GM12878 (cell line): ENCODE results near the gene MAML3. TPM values are rescaled to one million over a fixed set of nuclear protein-coding genes. Genes with fewer than 3 reads are reported as not detected.

Experiments used
- ATAC-seq: fragments of 200-7000 bp; cut with Tn5 transposase; 3 replicates; pipeline ENCODE4 v1.9.1; 2020; ENCODE audit warnings: mild to moderate bottlenecking, moderate library complexity
- BruUV-seq: library from RNA; stranded (reverse); fragments of 400-500 nt; replicated peaks from 2 replicates; lab custom pipeline; 2021; lab: Mats Ljungman, UMichigan
- CTCF ChIA-PET: fragments of 300-600 bp; sonication (Branson Sonifier 250); formaldehyde crosslinking; extraction: SDS; loops from one replicate; lab custom pipeline; 2021; ENCODE audit warnings: inconsistent platforms; lab: Yijun Ruan, JAX
- POLR2A ChIA-PET: fragments of 350-600 bp; formaldehyde crosslinking; extraction: SDS; loops from one replicate; lab custom pipeline; 2021; ENCODE audit warnings: inconsistent platforms; lab: Charles Lee
- RAD21 ChIA-PET: fragments of 300-600 bp; sonication (Branson Sonifier 250); formaldehyde crosslinking; loops from one replicate; lab custom pipeline; 2023; ENCODE audit warnings: antibody characterized with exemption; ENCODE audit not compliant: unreplicated experiment; lab: Charles Lee
- SMC1A ChIA-PET: fragments of 300-600 bp; sonication (Branson Sonifier 250); formaldehyde crosslinking; loops from one replicate; lab custom pipeline; 2023; ENCODE audit not compliant: unreplicated experiment, uncharacterized antibody; lab: Charles Lee
- DNase-seq: peaks from one replicate; pipeline ENCODE4 v3.0.0-alpha.2; 2011; ENCODE audit warnings: low read depth, low spot score
- FAIRE-seq: peaks from 3 replicates; lab custom pipeline; 2011; peaks lifted over from hg19 to GRCh38; lab: Jason Lieb, UNC
- H2AFZ ChIP-seq: 2 replicates; pipeline ENCODE4 v1.6.0; 2011; ENCODE audit warnings: low read depth, low read length, control low read depth; ENCODE audit not compliant: control insufficient read depth
- H3K27ac ChIP-seq: 2 replicates; pipeline ENCODE4 v1.5.1; 2011; ENCODE audit warnings: control low read depth; ENCODE audit not compliant: control insufficient read depth, insufficient read depth
- H3K27me3 ChIP-seq, 2 experiments: replicated peaks in 1 of 2; 2 replicates each; pipeline versions ENCODE4 v1.6.0 to v1.6.1; 2011; ENCODE audit warnings: low read length in 1 of 2; ENCODE audit not compliant: control insufficient read depth in 2 of 2, insufficient read depth in 2 of 2
- H3K36me3 ChIP-seq, 2 experiments: 2 replicates each; pipeline ENCODE4 v1.5.1; 2011; ENCODE audit warnings: low read length in 1 of 2; ENCODE audit not compliant: control insufficient read depth in 2 of 2, insufficient read depth in 2 of 2
- H3K4me1 ChIP-seq: 2 replicates; pipeline ENCODE4 v1.6.1; 2011; ENCODE audit warnings: mild to moderate bottlenecking, low read length, moderate library complexity, mixed read lengths; ENCODE audit not compliant: control insufficient read depth, insufficient read depth
- H3K4me2 ChIP-seq: 2 replicates; pipeline ENCODE4 v1.6.0; 2011; ENCODE audit warnings: control low read depth; ENCODE audit not compliant: control insufficient read depth, insufficient read depth
- H3K4me3 ChIP-seq: fragments of 200-600 bp; sonication (generic); 2 replicates; pipeline ENCODE4 v1.5.1; 2016
- H3K79me2 ChIP-seq: 2 replicates; pipeline ENCODE4 v1.6.0; 2011; ENCODE audit warnings: low read length; ENCODE audit not compliant: control insufficient read depth, insufficient read depth
- H3K9ac ChIP-seq: 2 replicates; pipeline ENCODE4 v1.8.0; 2011; ENCODE audit warnings: low read length, control low read depth, mixed read lengths; ENCODE audit not compliant: control insufficient read depth, insufficient read depth
- H3K9me3 ChIP-seq: replicated peaks from 3 replicates; pipeline ENCODE4 v1.5.1; 2011; ENCODE audit warnings: mild to moderate bottlenecking, low read length; ENCODE audit not compliant: control insufficient read depth, insufficient read depth
- H4K20me1 ChIP-seq: 2 replicates; pipeline ENCODE4 v1.6.0; 2011; ENCODE audit not compliant: control insufficient read depth, insufficient read depth
- ASH2L ChIP-seq: fragments of 300-600, 200-600 bp; sonication (generic); IDR thresholded peaks from 2 replicates; pipeline ENCODE4 v1.6.1; 2017; ENCODE audit warnings: low read depth, mild to moderate bottlenecking, borderline replicate concordance
- BRCA1 ChIP-seq: IDR thresholded peaks from 2 replicates; pipeline ENCODE4 v1.6.1; 2011; ENCODE audit warnings: low read depth, low read length, improper control_type of control experiment
- CBFB ChIP-seq: IDR thresholded peaks from 2 replicates; pipeline ENCODE4 v1.6.1; 2016; ENCODE audit warnings: antibody characterized with exemption, low read depth
- HDAC6 ChIP-seq: fragments of 200-600 bp; sonication (generic); IDR thresholded peaks from one replicate; pipeline ENCODE4 v1.8.0; 2017; ENCODE audit warnings: antibody characterized with exemption; ENCODE audit not compliant: unreplicated experiment
- JUNB ChIP-seq: IDR thresholded peaks from 2 replicates; pipeline ENCODE4 v1.6.1; 2016; ENCODE audit warnings: antibody characterized with exemption, mild to moderate bottlenecking
- KAT2A ChIP-seq: conservative IDR thresholded peaks from 2 replicates; pipeline ENCODE4 v1.6.1; 2011; ENCODE audit warnings: low read depth, low read length; ENCODE audit not compliant: control insufficient read depth
- NFIC ChIP-seq: IDR thresholded peaks from 2 replicates; pipeline ENCODE4 v1.6.1; 2012; ENCODE audit warnings: low read depth, mild to moderate bottlenecking, inconsistent platforms, low read length, moderate library complexity
- NRF1 ChIP-seq: conservative IDR thresholded peaks from 2 replicates; pipeline ENCODE4 v1.6.1; 2011; ENCODE audit warnings: mild to moderate bottlenecking, low read depth, low read length, improper control_type of control experiment
- RBBP5 ChIP-seq: fragments of 200-600 bp; sonication (generic); conservative IDR thresholded peaks from 2 replicates; pipeline ENCODE4 v1.6.1; 2016
- RUNX3 ChIP-seq: IDR thresholded peaks from 2 replicates; pipeline ENCODE4 v1.6.1; 2012; ENCODE audit warnings: low read length, inconsistent platforms
- TAF1 ChIP-seq: IDR thresholded peaks from 2 replicates; pipeline ENCODE4 v1.6.1; 2011; ENCODE audit warnings: mild to moderate bottlenecking, low read depth, low read length, borderline replicate concordance
- WGBS: methylation state at CpG from one replicate; pipeline ENCODE4 v1.1.6; 2016; ENCODE audit warnings: low lambda C conversion rate; ENCODE audit not compliant: insufficient replicate concordance, insufficient coverage; ENCODE audit errors: missing lambda C conversion rate; 5-methylcytosine and 5-hydroxymethylcytosine counted together
- in situ Hi-C: fragments of 300-500 bp; cut with MboI; formaldehyde crosslinking; loops from 9 replicates; pipeline ENCODE4 v1.14.3; 2018; ENCODE audit warnings: mixed read lengths
- intact Hi-C: fragments of 100-400 bp; cut with micrococcal nuclease; formaldehyde crosslinking; loops from one replicate; pipeline ENCODE4 v1.14.2; 2022; ENCODE audit not compliant: unreplicated experiment
- polyA plus RNA-seq, 11 experiments: library from polyadenylated mRNA; depleted of rRNA in 4 of 11; unstranded in 6 of 11; stranded (reverse) in 5 of 11; fragments of >200 nt; fragmentation: Nextera tagmentation in 4 of 11; fragmentation: Illumina TruSeq in 1 of 11; extraction: Ambion mirVana in 4 of 11; extraction: Trizol in 1 of 11; gene quantifications; 1 replicate in 1 of 11; 2 replicates in 10 of 11; pipeline versions ENCODE4 v1.2.1 to v1.2.3, GENCODE V29; 2011 to 2016; ENCODE audit warnings: inconsistent platforms in 2 of 11, missing spikeins in 2 of 11, low read depth in 1 of 11
- total RNA-seq, 4 experiments: library from RNA; depleted of rRNA in 3 of 4; stranded (reverse); fragments of >200 nt in 3 of 4; fragmentation: Illumina TruSeq in 1 of 4; extraction: Trizol in 1 of 4; gene quantifications; 2 replicates each; pipeline versions ENCODE4 v1.2.1 to v1.2.3, GENCODE V29; 2013 to 2021
- TF ChIP-seq, protein P1 (sequence below): fragments of 450-650 bp; formaldehyde crosslinking; IDR thresholded peaks from 2 replicates; pipeline ENCODE4 v1.4.0; 2022; ENCODE audit warnings: mild to moderate bottlenecking, moderate library complexity
- TF ChIP-seq, protein P2 (sequence below): fragments of 450-650 bp; IDR thresholded peaks from 2 replicates; pipeline ENCODE4 v1.6.1; 2016; ENCODE audit warnings: mild to moderate bottlenecking, moderate library complexity, borderline replicate concordance
- TF ChIP-seq, protein P3 (sequence below), 3 experiments: IDR thresholded peaks in 2 of 3; conservative IDR thresholded peaks in 1 of 3; 2 replicates each; pipeline ENCODE4 v1.5.1; 2011; ENCODE audit warnings: low read depth in 3 of 3, low read length in 3 of 3, mild to moderate bottlenecking in 3 of 3, control low read depth in 2 of 3, moderate library complexity in 2 of 3, inconsistent platforms in 1 of 3, mixed read lengths in 1 of 3; ENCODE audit not compliant: control insufficient read depth in 2 of 3, insufficient read depth in 1 of 3; ENCODE audit errors: extremely low read depth in 1 of 3
- TF ChIP-seq, protein P4 (sequence below): IDR thresholded peaks from 2 replicates; pipeline ENCODE4 v1.6.1; 2011; ENCODE audit warnings: low read depth, low read length, improper control_type of control experiment, borderline replicate concordance

MAML3 gene
- total and polyA plus RNA-seq, 10 of the 15 experiments (the other 5 are each of a cell fraction or from before 2014, with no cell fraction given), result under 0.01 to 0.53 (median 0.06) TPM; not detected in 2

DNA sequence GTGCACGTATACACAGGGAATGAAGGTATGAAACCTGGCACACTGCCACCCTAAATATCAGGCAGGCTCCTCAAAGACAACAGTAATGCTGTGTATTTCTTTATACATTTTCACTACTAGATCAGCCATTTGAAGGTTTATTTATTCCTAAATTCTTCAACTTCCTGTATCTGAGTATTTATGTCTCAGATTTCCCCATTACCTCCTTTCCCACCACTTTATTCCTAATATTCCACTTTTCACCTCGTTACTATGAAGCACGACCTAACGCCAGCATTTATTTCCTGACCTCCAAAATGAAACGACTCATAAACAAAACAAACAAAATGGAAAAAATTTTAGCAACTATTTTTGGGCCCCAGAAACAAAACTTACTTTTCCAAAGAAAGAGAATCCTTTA, 69.6 kb downstream of the MAML3 start:
- intact Hi-C loops (no loop called here), in situ Hi-C loops (no loop called here)
- no peak overlapping the region for H3K4me2 ChIP-seq
- no TSS peak for BruUV-seq
- no peaks in the 10 kb centered on the region for H4K20me1 ChIP-seq
- no peak for DNase-seq
- H3K27ac ChIP-seq, result no peak overlapping the region
- FAIRE-seq, result no peak
- ChIA-PET RAD21 (no interaction called here), POLR2A (no interaction called here), SMC1A (no interaction called here), CTCF (no interaction called here)
- peaks cover 0 to 2% of the 10 kb centered on the region in 2 experiments; a peak in 3 of 4 replicates for H3K27me3 ChIP-seq
- no peaks in the 10 kb centered on the region for H3K36me3 ChIP-seq
- H3K4me1 ChIP-seq, result no peaks in the 10 kb centered on the region
- 42% methylated on average over 5 of the region's 5 CpGs for WGBS
- no peaks in the 10 kb centered on the region for H3K9me3 ChIP-seq
- no peak for ATAC-seq
- H3K79me2 ChIP-seq, result no peaks in the 10 kb centered on the region
- no peak overlapping the region for H2AFZ ChIP-seq
- H3K4me3 ChIP-seq, result no peak overlapping the region
- no peak overlapping the region for H3K9ac ChIP-seq
- TF ChIP-seq, protein P1, sequence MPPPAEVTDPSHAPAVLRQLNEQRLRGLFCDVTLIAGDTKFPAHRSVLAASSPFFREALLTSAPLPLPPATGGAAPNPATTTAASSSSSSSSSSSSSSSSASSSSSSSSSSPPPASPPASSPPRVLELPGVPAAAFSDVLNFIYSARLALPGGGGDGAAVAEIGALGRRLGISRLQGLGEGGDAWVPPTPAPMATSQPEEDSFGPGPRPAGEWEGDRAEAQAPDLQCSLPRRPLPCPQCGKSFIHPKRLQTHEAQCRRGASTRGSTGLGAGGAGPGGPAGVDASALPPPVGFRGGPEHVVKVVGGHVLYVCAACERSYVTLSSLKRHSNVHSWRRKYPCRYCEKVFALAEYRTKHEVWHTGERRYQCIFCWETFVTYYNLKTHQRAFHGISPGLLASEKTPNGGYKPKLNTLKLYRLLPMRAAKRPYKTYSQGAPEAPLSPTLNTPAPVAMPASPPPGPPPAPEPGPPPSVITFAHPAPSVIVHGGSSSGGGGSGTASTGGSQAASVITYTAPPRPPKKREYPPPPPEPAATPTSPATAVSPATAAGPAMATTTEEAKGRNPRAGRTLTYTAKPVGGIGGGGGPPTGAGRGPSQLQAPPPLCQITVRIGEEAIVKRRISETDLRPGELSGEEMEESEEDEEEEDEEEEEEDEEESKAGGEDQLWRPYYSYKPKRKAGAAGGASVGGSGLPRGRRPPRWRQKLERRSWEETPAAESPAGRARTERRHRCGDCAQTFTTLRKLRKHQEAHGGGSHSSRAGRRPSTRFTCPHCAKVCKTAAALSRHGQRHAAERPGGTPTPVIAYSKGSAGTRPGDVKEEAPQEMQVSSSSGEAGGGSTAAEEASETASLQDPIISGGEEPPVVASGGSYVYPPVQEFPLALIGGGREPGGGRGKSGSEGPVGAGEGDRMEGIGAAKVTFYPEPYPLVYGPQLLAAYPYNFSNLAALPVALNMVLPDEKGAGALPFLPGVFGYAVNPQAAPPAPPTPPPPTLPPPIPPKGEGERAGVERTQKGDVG (CRISPR knock-in tag), result no peak
- TF ChIP-seq HDAC6 (no peak), CBFB (no peak), BRCA1 (no peak), TAF1 (no peak), KAT2A (no peak), JUNB (no peak), NRF1 (no peak), RBBP5 (no peak), ASH2L (no peak), RUNX3 (no peak), NFIC (no peak)
- TF ChIP-seq, protein P2, sequence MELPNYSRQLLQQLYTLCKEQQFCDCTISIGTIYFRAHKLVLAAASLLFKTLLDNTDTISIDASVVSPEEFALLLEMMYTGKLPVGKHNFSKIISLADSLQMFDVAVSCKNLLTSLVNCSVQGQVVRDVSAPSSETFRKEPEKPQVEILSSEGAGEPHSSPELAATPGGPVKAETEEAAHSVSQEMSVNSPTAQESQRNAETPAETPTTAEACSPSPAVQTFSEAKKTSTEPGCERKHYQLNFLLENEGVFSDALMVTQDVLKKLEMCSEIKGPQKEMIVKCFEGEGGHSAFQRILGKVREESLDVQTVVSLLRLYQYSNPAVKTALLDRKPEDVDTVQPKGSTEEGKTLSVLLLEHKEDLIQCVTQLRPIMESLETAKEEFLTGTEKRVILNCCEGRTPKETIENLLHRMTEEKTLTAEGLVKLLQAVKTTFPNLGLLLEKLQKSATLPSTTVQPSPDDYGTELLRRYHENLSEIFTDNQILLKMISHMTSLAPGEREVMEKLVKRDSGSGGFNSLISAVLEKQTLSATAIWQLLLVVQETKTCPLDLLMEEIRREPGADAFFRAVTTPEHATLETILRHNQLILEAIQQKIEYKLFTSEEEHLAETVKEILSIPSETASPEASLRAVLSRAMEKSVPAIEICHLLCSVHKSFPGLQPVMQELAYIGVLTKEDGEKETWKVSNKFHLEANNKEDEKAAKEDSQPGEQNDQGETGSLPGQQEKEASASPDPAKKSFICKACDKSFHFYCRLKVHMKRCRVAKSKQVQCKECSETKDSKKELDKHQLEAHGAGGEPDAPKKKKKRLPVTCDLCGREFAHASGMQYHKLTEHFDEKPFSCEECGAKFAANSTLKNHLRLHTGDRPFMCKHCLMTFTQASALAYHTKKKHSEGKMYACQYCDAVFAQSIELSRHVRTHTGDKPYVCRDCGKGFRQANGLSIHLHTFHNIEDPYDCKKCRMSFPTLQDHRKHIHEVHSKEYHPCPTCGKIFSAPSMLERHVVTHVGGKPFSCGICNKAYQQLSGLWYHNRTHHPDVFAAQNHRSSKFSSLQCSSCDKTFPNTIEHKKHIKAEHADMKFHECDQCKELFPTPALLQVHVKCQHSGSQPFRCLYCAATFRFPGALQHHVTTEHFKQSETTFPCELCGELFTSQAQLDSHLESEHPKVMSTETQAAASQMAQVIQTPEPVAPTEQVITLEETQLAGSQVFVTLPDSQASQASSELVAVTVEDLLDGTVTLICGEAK, result no peak
- TF ChIP-seq, protein P3, sequence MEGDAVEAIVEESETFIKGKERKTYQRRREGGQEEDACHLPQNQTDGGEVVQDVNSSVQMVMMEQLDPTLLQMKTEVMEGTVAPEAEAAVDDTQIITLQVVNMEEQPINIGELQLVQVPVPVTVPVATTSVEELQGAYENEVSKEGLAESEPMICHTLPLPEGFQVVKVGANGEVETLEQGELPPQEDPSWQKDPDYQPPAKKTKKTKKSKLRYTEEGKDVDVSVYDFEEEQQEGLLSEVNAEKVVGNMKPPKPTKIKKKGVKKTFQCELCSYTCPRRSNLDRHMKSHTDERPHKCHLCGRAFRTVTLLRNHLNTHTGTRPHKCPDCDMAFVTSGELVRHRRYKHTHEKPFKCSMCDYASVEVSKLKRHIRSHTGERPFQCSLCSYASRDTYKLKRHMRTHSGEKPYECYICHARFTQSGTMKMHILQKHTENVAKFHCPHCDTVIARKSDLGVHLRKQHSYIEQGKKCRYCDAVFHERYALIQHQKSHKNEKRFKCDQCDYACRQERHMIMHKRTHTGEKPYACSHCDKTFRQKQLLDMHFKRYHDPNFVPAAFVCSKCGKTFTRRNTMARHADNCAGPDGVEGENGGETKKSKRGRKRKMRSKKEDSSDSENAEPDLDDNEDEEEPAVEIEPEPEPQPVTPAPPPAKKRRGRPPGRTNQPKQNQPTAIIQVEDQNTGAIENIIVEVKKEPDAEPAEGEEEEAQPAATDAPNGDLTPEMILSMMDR (IDR thresholded peaks at IDR 0.05 in 2 of 3, conservative IDR thresholded peaks at IDR 0.05 in 1 of 3; ENCODE audit: control insufficient read depth in 2 of 3, extremely low read depth in 1 of 3, insufficient read depth in 1 of 3, low read depth in 3 of 3, low read length in 3 of 3), result no peak
- TF ChIP-seq, protein P4, sequence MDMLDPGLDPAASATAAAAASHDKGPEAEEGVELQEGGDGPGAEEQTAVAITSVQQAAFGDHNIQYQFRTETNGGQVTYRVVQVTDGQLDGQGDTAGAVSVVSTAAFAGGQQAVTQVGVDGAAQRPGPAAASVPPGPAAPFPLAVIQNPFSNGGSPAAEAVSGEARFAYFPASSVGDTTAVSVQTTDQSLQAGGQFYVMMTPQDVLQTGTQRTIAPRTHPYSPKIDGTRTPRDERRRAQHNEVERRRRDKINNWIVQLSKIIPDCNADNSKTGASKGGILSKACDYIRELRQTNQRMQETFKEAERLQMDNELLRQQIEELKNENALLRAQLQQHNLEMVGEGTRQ, result no peak
